ENCODE measurements around the gene SH2D6.
A peak's percentile ranks its signal among the peaks of the same experiment; 100 is the strongest.
"Not testable (repeated sequence)": the region's sequence is repeated elsewhere in the genome, so short reads cannot be mapped to it uniquely, and the experiment has no call there.

The SH2D6 gene

GRCh38 chr2:85418132-85419008, at the start of gene SH2D6:
Gene SH2D6 (plus strand): TSS chr2:85418714. CDS start chr2:85429466, 10,752 bp downstream.
- peak; percentile 86 for DNase-seq

DNA sequence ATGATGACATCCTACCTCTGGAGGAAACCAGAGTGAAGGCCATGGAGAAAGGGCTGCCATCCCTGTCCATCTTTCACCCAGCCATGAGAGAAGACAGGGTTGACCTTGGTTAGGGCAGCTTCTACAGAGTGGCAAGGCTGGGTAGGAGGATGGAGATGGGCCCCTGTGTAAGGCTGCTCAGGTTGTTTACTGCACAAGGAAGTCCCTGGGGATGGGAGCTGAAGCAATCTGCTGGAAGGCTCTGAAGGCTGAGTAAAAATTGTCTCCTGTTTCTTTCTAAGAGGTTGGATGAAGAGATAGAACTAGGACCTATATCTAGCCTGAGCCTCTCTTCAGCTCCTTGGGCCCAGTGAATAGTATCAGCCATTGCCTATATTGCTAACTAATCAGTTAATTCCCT, 49.6 kb upstream of the SH2D6 start:
- DNase-seq: no peak

- DNase-seq: no peak
Observed at GRCh38 chr2:85369500-85369899, 49.0 kb upstream of the SH2D6 start.

- no peak for DNase-seq
Observed at GRCh38 chr2:85371045-85371444, 47.5 kb upstream of the SH2D6 start.

DNA sequence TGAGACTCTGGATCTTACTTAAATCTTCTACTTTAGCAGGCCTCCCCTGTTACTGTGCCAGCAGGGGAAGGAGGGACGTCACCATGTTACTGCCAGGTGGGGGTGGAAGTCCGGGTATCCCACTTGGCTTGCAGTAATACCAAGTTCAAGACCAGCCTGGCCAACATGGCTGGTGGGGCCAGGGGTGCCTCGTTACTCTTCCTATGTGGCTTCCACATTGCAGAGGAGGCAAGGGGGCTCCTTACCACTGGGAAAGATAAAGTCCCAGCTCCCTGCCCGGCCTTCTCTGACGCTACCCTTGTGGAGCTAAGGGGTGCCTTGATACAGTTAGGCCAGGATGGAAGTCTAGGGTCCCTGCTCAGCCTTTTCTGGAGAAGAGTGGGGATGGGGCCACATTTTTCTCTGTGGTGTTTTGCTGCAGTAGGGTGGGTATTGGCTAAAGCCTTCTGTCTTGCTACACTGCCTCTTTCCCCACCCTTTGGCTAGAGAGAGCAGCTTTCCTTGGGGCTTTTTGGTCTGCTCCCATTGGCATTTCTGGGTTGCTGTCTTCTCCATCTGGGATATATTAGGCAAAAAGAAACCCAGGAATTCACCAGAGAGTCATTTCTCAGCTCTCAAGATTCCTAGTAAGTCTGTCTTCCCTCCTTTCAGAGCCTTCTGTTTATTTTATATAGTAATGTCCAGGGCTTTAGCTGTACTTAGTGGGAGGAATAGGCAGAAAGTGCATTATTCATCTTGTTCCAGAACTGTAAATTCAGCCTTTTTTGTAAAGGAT, 42.0 kb upstream of the SH2D6 start:
- no peak for DNase-seq

- no peak for DNase-seq
Observed at GRCh38 chr2:85377083-85377482, 41.4 kb upstream of the SH2D6 start.

GRCh38 chr2:85378257-85378656, 40.3 kb upstream of the SH2D6 start:
- no peak for DNase-seq

DNA sequence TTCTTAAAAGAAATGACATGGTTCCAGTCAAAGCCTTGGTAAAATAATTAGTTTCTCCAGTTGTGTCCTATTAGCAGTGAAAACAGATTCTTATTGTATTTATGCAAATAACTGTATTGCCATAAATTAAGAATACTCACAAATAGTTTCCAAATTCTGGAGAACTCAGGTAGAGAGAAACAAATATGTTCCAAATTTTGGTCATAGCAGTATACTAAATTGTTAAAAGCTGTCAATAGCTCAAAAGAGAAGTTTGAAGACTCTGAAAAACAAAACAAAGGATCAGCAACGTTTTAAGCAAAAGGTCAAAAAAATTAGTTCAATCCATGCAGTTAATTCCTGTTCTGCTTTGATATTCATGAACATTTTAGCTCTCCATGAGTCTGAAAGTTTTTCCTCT, 38.5 kb upstream of the SH2D6 start:
- DNase-seq: no peak

DNA sequence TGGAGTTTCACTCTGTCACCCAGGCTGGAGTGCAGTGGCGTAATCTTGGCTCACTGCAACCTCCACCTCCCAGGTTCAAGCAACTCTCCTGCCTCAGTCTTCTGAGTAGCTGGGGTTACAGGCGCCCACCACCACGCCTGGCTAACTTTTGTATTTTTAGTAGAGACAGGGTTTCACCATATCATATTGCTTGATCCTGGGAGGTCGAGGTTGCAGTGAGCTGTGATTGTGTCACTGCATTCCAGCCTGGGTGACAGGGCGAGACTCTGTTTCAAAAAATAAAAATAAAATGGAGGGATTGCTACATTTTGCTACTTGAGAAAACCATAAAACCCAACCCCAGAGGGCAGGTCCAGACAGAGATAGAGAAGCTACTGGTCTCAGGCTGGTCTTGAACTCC, 35.4 kb upstream of the SH2D6 start:
- DNase-seq: not testable (repeated sequence)

DNA sequence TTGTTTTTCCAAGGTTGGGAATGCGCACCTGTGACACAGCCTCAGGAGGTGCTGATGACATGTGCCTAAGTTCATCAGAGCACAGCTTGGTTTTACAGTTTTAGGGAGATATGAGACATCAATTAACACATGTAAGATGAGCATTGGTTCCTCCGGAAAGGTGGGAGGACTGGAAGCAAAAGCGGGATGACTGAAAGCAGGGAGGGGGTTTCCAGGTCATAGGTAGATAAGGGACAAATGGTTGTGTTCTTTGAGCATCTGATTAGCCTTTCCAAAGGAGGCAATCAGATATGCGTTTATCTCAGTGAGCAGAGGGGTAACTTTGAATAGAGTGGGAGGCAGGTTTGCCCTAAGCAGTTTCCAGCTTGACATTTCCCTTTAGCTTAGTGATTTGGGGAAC, 34.7 kb upstream of the SH2D6 start:
- no peak for DNase-seq

GRCh38 chr2:85385746-85386145, 32.8 kb upstream of the SH2D6 start:
- no peak for DNase-seq

GRCh38 chr2:85387754-85388153, 30.8 kb upstream of the SH2D6 start:
- DNase-seq: no peak

DNA sequence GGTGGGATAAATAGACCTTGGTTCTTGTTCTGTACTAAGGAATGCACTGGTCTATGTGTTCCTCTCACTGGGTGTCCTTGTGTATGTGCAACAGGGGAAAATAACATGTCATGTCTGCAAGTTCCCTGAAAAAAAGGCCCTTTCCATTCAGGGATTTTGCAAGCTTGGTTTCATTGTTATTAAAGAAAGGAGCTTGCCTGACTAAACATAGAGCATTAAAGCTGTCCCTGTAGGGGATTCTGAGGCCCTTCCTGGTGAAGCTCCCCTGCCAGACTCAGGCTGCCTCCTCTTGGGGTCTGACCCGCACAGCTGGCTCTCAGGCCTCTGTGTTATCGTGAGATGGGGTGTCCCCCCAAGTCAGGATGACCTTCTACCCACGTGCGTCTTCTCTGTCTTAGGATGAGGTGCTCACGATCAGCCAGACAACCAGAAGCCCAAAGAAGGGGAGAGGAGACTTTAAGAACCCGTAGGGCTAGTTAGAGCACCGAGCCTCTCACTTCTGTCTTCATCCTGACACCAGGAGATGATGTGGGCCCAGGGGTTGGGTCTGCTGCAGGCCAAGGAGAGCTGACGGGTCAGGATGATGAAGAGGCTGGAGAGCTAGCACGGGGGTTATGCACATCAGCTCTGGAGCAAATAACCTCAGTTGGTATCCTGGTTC, 29.5 kb upstream of the SH2D6 start:
- DNase-seq: no peak

DNA sequence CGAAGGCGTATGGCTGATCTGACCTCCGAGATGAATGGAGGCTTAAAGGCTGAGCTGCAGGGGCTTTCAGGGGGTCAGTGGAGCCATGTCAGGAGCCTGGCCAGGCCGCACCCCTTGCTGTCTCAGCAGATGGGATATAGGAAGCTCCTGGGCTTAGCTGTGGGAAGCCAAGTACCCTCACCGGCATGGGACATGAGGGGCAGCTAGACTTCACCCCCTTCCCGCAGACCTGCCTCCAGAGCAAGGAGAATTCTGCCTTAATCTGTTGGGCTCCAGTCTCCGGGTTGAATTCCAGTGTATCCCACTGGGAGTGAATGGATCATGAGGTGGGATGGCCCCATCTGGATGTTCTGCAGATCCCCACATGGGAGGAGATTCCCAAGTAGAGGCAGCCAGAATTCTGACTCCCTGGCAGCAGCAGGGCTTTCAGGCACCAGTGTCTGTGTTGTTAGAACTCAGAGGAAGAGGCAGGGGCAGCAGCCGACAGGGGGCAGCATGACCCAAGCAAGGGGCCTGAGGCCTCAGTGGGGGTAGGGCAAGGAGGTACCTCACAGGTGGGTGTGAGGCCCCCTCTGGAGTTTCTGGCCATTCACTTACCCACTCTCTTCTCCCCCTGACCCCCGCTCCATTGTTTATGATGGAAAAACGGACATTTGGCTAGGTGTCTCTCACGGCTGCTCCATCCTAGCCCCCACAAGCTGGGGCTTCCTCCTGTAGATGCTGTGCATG, 27.4 kb upstream of the SH2D6 start:
- DNase-seq: peak; percentile 60

- no peak for DNase-seq
Observed at GRCh38 chr2:85393836-85394235, 24.7 kb upstream of the SH2D6 start.

DNA sequence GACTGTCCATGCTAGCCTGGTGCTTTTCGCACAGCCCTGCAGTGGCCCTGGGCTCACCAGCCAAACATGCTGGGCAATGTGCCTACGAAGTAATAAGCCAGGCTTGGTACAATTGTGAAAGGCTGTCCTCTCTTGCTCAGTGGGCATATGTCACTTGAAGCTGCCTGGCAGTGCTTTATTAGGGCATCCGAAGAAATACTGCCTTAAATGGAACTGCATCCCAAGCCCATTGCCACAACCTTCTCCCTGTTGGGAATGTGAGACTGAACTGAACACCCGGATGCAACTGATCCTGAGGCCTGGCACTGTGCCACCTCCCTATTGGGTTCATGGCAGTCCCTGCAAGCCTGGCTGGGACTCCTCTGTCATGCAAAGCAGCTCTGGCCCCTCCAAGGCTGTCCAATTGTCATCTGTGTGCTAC, 24.2 kb upstream of the SH2D6 start:
- DNase-seq: no peak

DNA sequence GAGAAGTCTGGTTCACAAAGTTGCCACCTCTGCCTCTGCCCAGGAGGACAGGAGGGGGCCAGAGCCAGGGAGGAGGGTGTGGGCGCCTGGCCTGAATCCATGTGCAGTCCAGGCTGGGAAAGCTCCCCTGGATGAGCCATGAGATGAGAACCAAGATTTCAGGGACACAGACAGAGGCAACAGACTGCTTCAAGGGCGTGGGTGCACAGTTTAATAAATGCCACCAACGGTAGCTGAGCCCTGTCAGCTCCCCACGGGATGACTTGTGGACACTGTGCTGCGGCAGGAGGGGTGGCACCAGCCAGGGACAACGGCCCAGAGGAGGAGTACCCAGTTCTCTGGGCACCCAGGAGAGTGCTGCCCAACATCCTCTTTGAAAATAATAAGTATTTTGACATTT, 23.5 kb upstream of the SH2D6 start:
- no peak for DNase-seq

DNA sequence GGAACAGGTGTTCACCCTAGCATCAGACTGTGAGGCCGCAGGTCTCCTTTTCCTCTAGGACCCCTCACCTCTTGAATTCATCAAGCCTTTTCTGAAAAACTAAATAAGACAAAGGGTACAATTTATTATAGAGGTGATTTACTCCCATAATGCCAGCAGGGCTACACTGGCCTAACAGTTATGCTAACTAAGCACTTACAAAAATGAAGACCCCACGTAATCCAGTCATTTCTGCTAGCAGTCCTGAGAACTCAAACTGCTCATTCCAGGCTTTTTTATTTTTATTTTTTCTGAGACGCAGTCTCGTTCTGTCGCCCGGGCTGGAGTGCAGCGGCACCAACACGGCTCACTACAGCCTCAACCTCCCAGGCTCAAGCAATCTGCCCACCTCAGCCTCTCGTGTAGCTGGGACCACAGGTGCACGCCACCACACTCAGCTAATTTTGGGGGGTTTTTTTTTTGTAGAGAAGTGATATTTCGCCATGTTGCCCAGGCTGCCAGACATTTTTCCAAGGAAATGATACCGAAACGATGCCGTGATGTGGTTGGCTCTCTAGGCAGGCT, 22.5 kb upstream of the SH2D6 start:
- no peak for DNase-seq

DNA sequence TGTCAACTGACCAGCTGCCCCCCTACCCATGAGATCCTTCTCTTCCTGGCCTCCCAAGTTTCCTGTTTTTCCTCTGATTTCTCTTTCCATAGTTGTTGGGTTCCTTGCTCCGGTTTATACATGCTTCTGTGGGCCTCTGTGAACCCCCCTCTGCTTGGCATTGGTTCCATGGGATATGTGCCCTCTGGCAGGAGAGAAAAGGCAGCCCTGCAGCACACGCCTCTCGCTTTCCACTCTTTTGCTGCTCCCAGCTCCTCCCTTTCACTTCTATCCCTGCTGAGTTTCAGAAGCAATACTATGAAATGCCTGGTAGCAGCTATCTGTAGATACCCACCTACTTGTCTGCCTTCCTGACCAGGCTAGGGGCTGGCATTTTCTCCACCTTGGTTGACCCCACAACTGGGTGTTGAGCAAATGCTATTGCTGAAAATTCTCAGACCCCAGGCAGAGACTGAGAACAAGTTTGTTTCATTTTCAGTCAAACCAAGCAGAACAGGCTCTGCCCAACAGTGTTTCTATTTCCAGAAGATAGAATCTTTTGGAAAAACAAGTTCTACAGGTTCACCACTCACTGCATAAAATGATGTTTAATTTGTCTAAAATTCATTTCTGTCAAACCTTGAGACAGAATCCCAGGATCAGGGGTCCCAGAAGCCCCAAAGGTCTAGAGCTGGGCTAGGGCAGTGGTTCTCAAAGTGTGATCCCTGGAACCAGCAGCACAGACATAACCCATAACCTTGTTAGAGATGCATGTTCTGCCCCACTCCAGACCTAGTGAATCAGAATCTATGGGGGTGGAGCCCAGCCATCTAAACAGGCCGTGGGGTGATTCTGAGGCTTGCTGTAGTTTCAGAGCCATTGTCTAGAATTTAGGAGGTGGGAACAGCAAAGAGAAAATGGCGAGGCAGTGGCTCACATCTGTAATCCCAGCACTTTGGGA, 21.7 kb upstream of the SH2D6 start:
- DNase-seq: no peak

DNA sequence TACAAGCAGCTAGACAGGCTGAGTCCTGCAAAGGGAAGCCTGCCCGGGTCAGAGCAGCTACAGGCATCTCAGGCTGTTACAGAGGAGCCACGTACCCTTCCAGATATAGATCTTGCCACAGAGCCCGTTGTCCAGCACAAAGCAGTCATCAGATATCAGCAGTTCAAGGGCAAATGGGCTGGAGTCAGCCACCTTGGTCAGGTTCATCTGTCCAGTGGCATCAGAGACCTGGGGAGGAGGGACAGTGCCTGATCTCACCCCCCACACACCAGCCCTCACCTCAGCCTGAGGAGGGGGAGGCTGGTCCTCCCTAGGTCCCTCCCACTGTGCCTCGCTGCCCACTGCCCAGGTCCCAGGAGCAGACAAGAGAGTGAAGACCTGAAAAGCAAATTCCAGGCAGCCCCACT, 20.6 kb upstream of the SH2D6 start:
- no peak for DNase-seq

GRCh38 chr2:85398426-85399182, 19.9 kb upstream of the SH2D6 start:
- DNase-seq: no peak

Measured in stimulated activated CD4-positive, alpha-beta T cell treated with anti-CD3 and anti-CD28 coated beads, Interleukin-1b, Interleukin-23, amount 100 ng/mL, for 48 hours (primary cell).